MM.1S (cell line): ENCODE results near the gene RALGAPA2.

Experiments
- DNase-seq: peaks from one replicate; pipeline ENCODE4 v3.0.0-alpha.2; 2015
- H2AFZ ChIP-seq: fragments of 300-600 bp; sonication (generic); 2 replicates; pipeline ENCODE4 v1.6.0; 2016; ENCODE audit warnings: antibody characterized with exemption, low read length
- H3F3A ChIP-seq: fragments of 300-600 bp; sonication (generic); 2 replicates; pipeline ENCODE4 v1.6.1; 2016; ENCODE audit warnings: mild to moderate bottlenecking, antibody characterized with exemption, low read length, moderate library complexity, mixed read lengths; ENCODE audit not compliant: insufficient read depth
- H3K27ac ChIP-seq: fragments of 300-600 bp; sonication (generic); 2 replicates; pipeline ENCODE4 v1.5.1; 2016; ENCODE audit warnings: mild to moderate bottlenecking, low read length
- H3K27me3 ChIP-seq: fragments of 300-600 bp; sonication (generic); replicated peaks from 2 replicates; pipeline ENCODE4 v1.6.0; 2016; ENCODE audit warnings: low read length; ENCODE audit not compliant: insufficient read depth
- H3K36me3 ChIP-seq: fragments of 300-600 bp; sonication (generic); replicated peaks from 2 replicates; pipeline ENCODE4 v1.6.1; 2016; ENCODE audit warnings: mild to moderate bottlenecking, low read length, mixed read lengths; ENCODE audit not compliant: insufficient read depth
- H3K4me1 ChIP-seq: fragments of 300-600 bp; sonication (generic); 2 replicates; pipeline ENCODE4 v1.6.1; 2016; ENCODE audit warnings: low read length, mixed read lengths
- H3K4me2 ChIP-seq: fragments of 300-600 bp; sonication (generic); 2 replicates; pipeline ENCODE4 v1.6.0; 2016; ENCODE audit warnings: low read depth, low read length
- H3K4me3 ChIP-seq: fragments of 300-600 bp; sonication (generic); 2 replicates; pipeline ENCODE4 v1.5.1; 2016; ENCODE audit warnings: low read length, mixed read lengths
- H3K79me2 ChIP-seq: fragments of 300-600 bp; sonication (generic); 2 replicates; pipeline ENCODE4 v1.6.1; 2016; ENCODE audit warnings: mixed run types, low read length, mixed read lengths
- H3K9ac ChIP-seq: fragments of 300-600 bp; sonication (generic); 2 replicates; pipeline ENCODE4 v1.6.1; 2016; ENCODE audit warnings: low read length, mixed read lengths
- H3K9me2 ChIP-seq: fragments of 300-600 bp; sonication (generic); replicated peaks from 2 replicates; pipeline ENCODE4 v1.6.1; 2016; ENCODE audit warnings: mild to moderate bottlenecking, low read length, mixed read lengths; ENCODE audit not compliant: insufficient read depth
- H3K9me3 ChIP-seq: fragments of 300-600 bp; sonication (generic); replicated peaks from 2 replicates; pipeline ENCODE4 v1.6.1; 2016; ENCODE audit warnings: mild to moderate bottlenecking, low read length, mixed read lengths; ENCODE audit not compliant: insufficient read depth
- H4K20me1 ChIP-seq: fragments of 300-600 bp; sonication (generic); 2 replicates; pipeline ENCODE4 v1.6.1; 2016; ENCODE audit warnings: mild to moderate bottlenecking, low read length, moderate library complexity, mixed read lengths; ENCODE audit not compliant: insufficient read depth
- EZH2 ChIP-seq: fragments of 300-600 bp; sonication (generic); optimal IDR thresholded peaks from 2 replicates; pipeline ENCODE3; 2017; ENCODE audit warnings: low read depth, mild to moderate bottlenecking, antibody characterized with exemption, low read length, mixed read lengths
- EZH2phosphoT487 ChIP-seq: fragments of 300-600 bp; sonication (generic); IDR thresholded peaks from 2 replicates; pipeline ENCODE4 v1.6.1; 2018; ENCODE audit warnings: antibody characterized with exemption, low read length
- TF ChIP-seq, protein P1 (sequence below): fragments of 300-600 bp; sonication (generic); IDR thresholded peaks from 2 replicates; pipeline ENCODE4 v1.5.1; 2016; ENCODE audit warnings: antibody characterized with exemption, low read length, mixed read lengths

RALGAPA2 gene

GRCh38 chr20:20554951-20555350 lies 157.5 kb downstream of the RALGAPA2 start:
- no peak overlapping the region for H3K4me2 ChIP-seq

DNA sequence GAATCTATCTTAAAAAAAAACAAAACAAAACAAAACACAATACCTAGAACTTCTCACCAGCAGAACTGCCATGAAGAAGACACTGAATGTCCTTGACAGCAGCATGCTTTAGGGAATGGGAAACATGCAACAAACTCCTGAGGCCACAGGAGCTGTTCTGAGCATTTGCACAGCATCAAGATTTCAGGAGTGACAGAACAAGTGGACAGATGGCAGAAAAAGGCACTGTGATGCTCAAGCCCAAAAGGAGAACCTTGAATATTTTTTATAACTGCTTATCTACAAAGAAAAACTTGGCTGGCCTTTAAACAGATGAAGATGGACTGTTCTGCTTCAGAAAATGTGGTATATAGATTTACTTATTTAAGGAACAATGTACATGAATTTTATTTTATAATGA lies 158.9 kb downstream of the RALGAPA2 start:
- no peaks in the 10 kb centered on the region for H3K79me2 ChIP-seq

More at GRCh38 chr20:20554951-20555350, 157.5 kb downstream of the RALGAPA2 start:
- Histone ChIP-seq H3K27me3 (peaks cover 7% of the 10 kb centered on the region; the same call in 1 of the 2 replicates), H3K9me2 (no peaks in the 10 kb centered on the region), H3K9ac (no peak overlapping the region), H3K4me1 (no peaks in the 10 kb centered on the region), H4K20me1 (no peaks in the 10 kb centered on the region), H3K36me3 (no peaks in the 10 kb centered on the region), H3F3A (no peaks in the 10 kb centered on the region), H3K27ac (no peak overlapping the region), H3K4me3 (no peak overlapping the region), H3K79me2 (no peaks in the 10 kb centered on the region), H3K9me3 (no peaks in the 10 kb centered on the region), H2AFZ (no peak overlapping the region)
- TF ChIP-seq, protein P1, sequence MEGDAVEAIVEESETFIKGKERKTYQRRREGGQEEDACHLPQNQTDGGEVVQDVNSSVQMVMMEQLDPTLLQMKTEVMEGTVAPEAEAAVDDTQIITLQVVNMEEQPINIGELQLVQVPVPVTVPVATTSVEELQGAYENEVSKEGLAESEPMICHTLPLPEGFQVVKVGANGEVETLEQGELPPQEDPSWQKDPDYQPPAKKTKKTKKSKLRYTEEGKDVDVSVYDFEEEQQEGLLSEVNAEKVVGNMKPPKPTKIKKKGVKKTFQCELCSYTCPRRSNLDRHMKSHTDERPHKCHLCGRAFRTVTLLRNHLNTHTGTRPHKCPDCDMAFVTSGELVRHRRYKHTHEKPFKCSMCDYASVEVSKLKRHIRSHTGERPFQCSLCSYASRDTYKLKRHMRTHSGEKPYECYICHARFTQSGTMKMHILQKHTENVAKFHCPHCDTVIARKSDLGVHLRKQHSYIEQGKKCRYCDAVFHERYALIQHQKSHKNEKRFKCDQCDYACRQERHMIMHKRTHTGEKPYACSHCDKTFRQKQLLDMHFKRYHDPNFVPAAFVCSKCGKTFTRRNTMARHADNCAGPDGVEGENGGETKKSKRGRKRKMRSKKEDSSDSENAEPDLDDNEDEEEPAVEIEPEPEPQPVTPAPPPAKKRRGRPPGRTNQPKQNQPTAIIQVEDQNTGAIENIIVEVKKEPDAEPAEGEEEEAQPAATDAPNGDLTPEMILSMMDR: no peak
- no peak for DNase-seq

DNA sequence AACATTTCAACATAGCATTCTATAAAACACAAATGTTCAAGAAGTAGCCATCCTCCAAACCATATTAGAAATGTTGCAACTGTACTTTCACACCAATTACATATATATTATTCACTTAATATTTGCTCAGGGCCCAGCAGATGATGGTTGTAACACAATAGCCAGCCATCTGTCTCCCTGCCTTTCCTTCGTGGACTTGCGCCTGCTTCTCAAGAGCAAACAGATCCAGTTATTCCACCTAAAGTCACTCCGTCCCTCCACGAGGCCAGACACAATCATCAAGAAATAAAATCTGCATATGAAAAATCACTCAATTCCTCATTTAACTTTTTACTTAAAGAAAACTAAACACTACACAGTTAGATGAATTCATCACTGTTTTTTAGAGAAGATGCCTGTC lies 160.4 kb downstream of the RALGAPA2 start:
- no peak overlapping the region for H3K9ac ChIP-seq
- no peaks in the 10 kb centered on the region for H3K27me3 ChIP-seq
- no peaks in the 10 kb centered on the region for H3K9me3 ChIP-seq
- H3K36me3 ChIP-seq: no peaks in the 10 kb centered on the region
- TF ChIP-seq, protein P1: no peak
- no peak for TF ChIP-seq EZH2phosphoT487
- no peak for TF ChIP-seq EZH2
- H4K20me1 ChIP-seq: no peaks in the 10 kb centered on the region
- H2AFZ ChIP-seq: no peak overlapping the region
- no peaks in the 10 kb centered on the region for H3K9me2 ChIP-seq
- no peaks in the 10 kb centered on the region for H3K4me1 ChIP-seq
- H3K79me2 ChIP-seq: no peaks in the 10 kb centered on the region
- no peak overlapping the region for H3K4me2 ChIP-seq
- no peaks in the 10 kb centered on the region for H3F3A ChIP-seq
- DNase-seq: no peak
- H3K27ac ChIP-seq: no peak overlapping the region
- H3K4me3 ChIP-seq: no peak overlapping the region

More for the DNA sequence above, 158.9 kb downstream of the RALGAPA2 start:
- no peak for DNase-seq
- H3K27me3 ChIP-seq: no peaks in the 10 kb centered on the region
- no peak overlapping the region for H3K4me3 ChIP-seq
- H3K4me1 ChIP-seq: no peaks in the 10 kb centered on the region
- H2AFZ ChIP-seq: no peak overlapping the region
- no peaks in the 10 kb centered on the region for H3F3A ChIP-seq
- H4K20me1 ChIP-seq: no peaks in the 10 kb centered on the region
- no peaks in the 10 kb centered on the region for H3K9me2 ChIP-seq
- no peak overlapping the region for H3K4me2 ChIP-seq
- no peaks in the 10 kb centered on the region for H3K9me3 ChIP-seq
- H3K36me3 ChIP-seq: no peaks in the 10 kb centered on the region
- H3K9ac ChIP-seq: no peak overlapping the region
- TF ChIP-seq, protein P1: no peak
- no peak for TF ChIP-seq EZH2phosphoT487
- H3K27ac ChIP-seq: no peak overlapping the region

- H3K9ac ChIP-seq: no peak overlapping the region
- no peaks in the 10 kb centered on the region for H3K9me2 ChIP-seq
- no peaks in the 10 kb centered on the region for H3K4me1 ChIP-seq
- no peaks in the 10 kb centered on the region for H4K20me1 ChIP-seq
- no peak for DNase-seq
- H3F3A ChIP-seq: no peaks in the 10 kb centered on the region
- no peak overlapping the region for H2AFZ ChIP-seq
- H3K79me2 ChIP-seq: no peaks in the 10 kb centered on the region
- H3K4me2 ChIP-seq: no peak overlapping the region
- H3K9me3 ChIP-seq: no peaks in the 10 kb centered on the region
- H3K27me3 ChIP-seq: no peaks in the 10 kb centered on the region
- TF ChIP-seq EZH2phosphoT487 (no peak), EZH2 (no peak)
- TF ChIP-seq, protein P1: no peak
- no peak overlapping the region for H3K27ac ChIP-seq
- no peaks in the 10 kb centered on the region for H3K36me3 ChIP-seq
- no peak overlapping the region for H3K4me3 ChIP-seq
Measured at GRCh38 chr20:20551409-20551808, 161.0 kb downstream of the RALGAPA2 start.
